GM23248 (cell line): Measurements from ENCODE around the gene XRRA1.

ENCODE experiments used
- EZH2 ChIP-seq: fragments of 200-600 bp; sonication (generic); IDR thresholded peaks from 2 replicates; pipeline ENCODE4 v1.6.1; 2018; ENCODE audit warnings: antibody characterized with exemption, mild to moderate bottlenecking; ENCODE audit not compliant: insufficient read depth, poor library complexity, severe bottlenecking
- EZH2phosphoT487 ChIP-seq: fragments of 200-600 bp; sonication (generic); IDR thresholded peaks from 2 replicates; pipeline ENCODE4 v1.6.1; 2018; ENCODE audit warnings: antibody characterized with exemption, moderate library complexity, mild to moderate bottlenecking, low read depth; ENCODE audit not compliant: insufficient read depth

GRCh38 chr11:74970852-74971395 is 22.0 kb upstream of the XRRA1 start:
- TF ChIP-seq EZH2phosphoT487 (no peak), EZH2 (no peak)
